ENCODE results near the gene CACNA1C.
A peak's percentile ranks its signal among the peaks of the same experiment; 100 is the strongest.

Gene CACNA1C

GRCh38 chr12:2633176-2633824, 580.5 kb downstream of the CACNA1C start:
- H3K27ac ChIP-seq (ENCODE audit: low read depth, low read length), result no peak overlapping the region
- no peak overlapping the region for H3K4me3 ChIP-seq (ENCODE audit: low read depth in 1 of 5, low read length in 5 of 5)
- H3K9ac ChIP-seq (ENCODE audit: low read length in 5 of 5), result no peak overlapping the region
- peaks cover 0 to 5% (median 2%) of the 10 kb centered on the region in 5 donors for H3K27me3 ChIP-seq (ENCODE audit: control insufficient read depth in 5 of 5, insufficient read depth in 4 of 5, low read length in 5 of 5)
- no peaks in the 10 kb centered on the region for H3K4me1 ChIP-seq (ENCODE audit: control insufficient read depth in 5 of 5, insufficient read depth in 5 of 5, low read length in 5 of 5)
- peaks cover 0 to 5% (median 4%) of the 10 kb centered on the region in 5 donors for H3K9me3 ChIP-seq (ENCODE audit: control insufficient read depth in 5 of 5, low read length in 5 of 5)
- H3K36me3 ChIP-seq (ENCODE audit: control insufficient read depth in 5 of 5, insufficient read depth in 5 of 5, low read length in 5 of 5), result no peaks in the 10 kb centered on the region

GRCh38 chr12:2633825-2634200, 581.0 kb downstream of the CACNA1C start:
- H3K27me3 ChIP-seq (ENCODE audit: control insufficient read depth in 5 of 5, insufficient read depth in 4 of 5, low read length in 5 of 5), result peaks cover 0 to 5% (median 2%) of the 10 kb centered on the region in 5 donors
- no peaks in the 10 kb centered on the region for H3K36me3 ChIP-seq (ENCODE audit: control insufficient read depth in 5 of 5, insufficient read depth in 5 of 5, low read length in 5 of 5)
- H3K4me1 ChIP-seq (ENCODE audit: control insufficient read depth in 5 of 5, insufficient read depth in 5 of 5, low read length in 5 of 5), result no peaks in the 10 kb centered on the region
- H3K4me3 ChIP-seq (ENCODE audit: low read depth in 1 of 5, low read length in 5 of 5), result no peak overlapping the region
- peaks cover 0 to 5% (median 4%) of the 10 kb centered on the region in 5 donors for H3K9me3 ChIP-seq (ENCODE audit: control insufficient read depth in 5 of 5, low read length in 5 of 5)
- no peak overlapping the region for H3K27ac ChIP-seq (ENCODE audit: low read depth, low read length)
- no peak overlapping the region for H3K9ac ChIP-seq (ENCODE audit: low read length in 5 of 5)

- H3K9me3 ChIP-seq (ENCODE audit: control insufficient read depth in 5 of 5, low read length in 5 of 5), result peaks cover 0 to 5% (median 4%) of the 10 kb centered on the region in 5 donors
- H3K36me3 ChIP-seq (ENCODE audit: control insufficient read depth in 5 of 5, insufficient read depth in 5 of 5, low read length in 5 of 5), result no peaks in the 10 kb centered on the region
- no peak overlapping the region for H3K4me3 ChIP-seq (ENCODE audit: low read depth in 1 of 5, low read length in 5 of 5)
- H3K9ac ChIP-seq (ENCODE audit: low read length in 5 of 5), result no peak overlapping the region
- no peak overlapping the region for H3K27ac ChIP-seq (ENCODE audit: low read depth, low read length)
- H3K27me3 ChIP-seq (ENCODE audit: control insufficient read depth in 5 of 5, insufficient read depth in 4 of 5, low read length in 5 of 5), result peaks cover 0 to 7% (median 0%) of the 10 kb centered on the region in 5 donors
- H3K4me1 ChIP-seq (ENCODE audit: control insufficient read depth in 5 of 5, insufficient read depth in 5 of 5, low read length in 5 of 5), result no peaks in the 10 kb centered on the region
These were observed 581.7 kb downstream of the CACNA1C start for GRCh38 chr12:2634471-2634870.

GRCh38 chr12:2636741-2637340, 584.1 kb downstream of the CACNA1C start:
- Histone ChIP-seq H3K9me3 (ENCODE audit: control insufficient read depth in 5 of 5, low read length in 5 of 5) (peaks cover 0 to 5% (median 4%) of the 10 kb centered on the region in 5 donors), H3K36me3 (ENCODE audit: control insufficient read depth in 5 of 5, insufficient read depth in 5 of 5, low read length in 5 of 5) (no peaks in the 10 kb centered on the region), H3K9ac (ENCODE audit: low read length in 5 of 5) (no peak overlapping the region), H3K27ac (ENCODE audit: low read depth, low read length) (no peak overlapping the region), H3K4me3 (ENCODE audit: low read depth in 1 of 5, low read length in 5 of 5) (no peak overlapping the region), H3K4me1 (ENCODE audit: control insufficient read depth in 5 of 5, insufficient read depth in 5 of 5, low read length in 5 of 5) (peaks cover 0 to 22% (median 12%) of the 10 kb centered on the region in 5 donors), H3K27me3 (ENCODE audit: control insufficient read depth in 5 of 5, insufficient read depth in 4 of 5, low read length in 5 of 5) (peaks cover 0 to 8% (median 3%) of the 10 kb centered on the region in 5 donors)

GRCh38 chr12:2637371-2637770, 584.6 kb downstream of the CACNA1C start:
- H3K4me1 ChIP-seq (ENCODE audit: control insufficient read depth in 5 of 5, insufficient read depth in 5 of 5, low read length in 5 of 5), result peaks cover 0 to 27% (median 12%) of the 10 kb centered on the region in 5 donors
- H3K36me3 ChIP-seq (ENCODE audit: control insufficient read depth in 5 of 5, insufficient read depth in 5 of 5, low read length in 5 of 5), result no peaks in the 10 kb centered on the region
- H3K27ac ChIP-seq (ENCODE audit: low read depth, low read length), result no peak overlapping the region
- no peak overlapping the region for H3K4me3 ChIP-seq (ENCODE audit: low read depth in 1 of 5, low read length in 5 of 5)
- peaks cover 0 to 10% (median 4%) of the 10 kb centered on the region in 5 donors for H3K27me3 ChIP-seq (ENCODE audit: control insufficient read depth in 5 of 5, insufficient read depth in 4 of 5, low read length in 5 of 5)
- H3K9ac ChIP-seq (ENCODE audit: low read length in 5 of 5), result no peak overlapping the region
- peaks cover 0 to 5% (median 4%) of the 10 kb centered on the region in 5 donors for H3K9me3 ChIP-seq (ENCODE audit: control insufficient read depth in 5 of 5, low read length in 5 of 5)

- no peak overlapping the region for H3K9ac ChIP-seq (ENCODE audit: low read length in 5 of 5)
- H3K27ac ChIP-seq (ENCODE audit: low read depth, low read length), result no peak overlapping the region
- H3K36me3 ChIP-seq (ENCODE audit: control insufficient read depth in 5 of 5, insufficient read depth in 5 of 5, low read length in 5 of 5), result no peaks in the 10 kb centered on the region
- peaks cover 0 to 28% (median 12%) of the 10 kb centered on the region in 5 donors for H3K4me1 ChIP-seq (ENCODE audit: control insufficient read depth in 5 of 5, insufficient read depth in 5 of 5, low read length in 5 of 5)
- H3K27me3 ChIP-seq (ENCODE audit: control insufficient read depth in 5 of 5, insufficient read depth in 4 of 5, low read length in 5 of 5), result peaks cover 3 to 14% (median 4%) of the 10 kb centered on the region in 5 donors
- no peak overlapping the region for H3K4me3 ChIP-seq (ENCODE audit: low read depth in 1 of 5, low read length in 5 of 5)
- peaks cover 0 to 5% (median 4%) of the 10 kb centered on the region in 5 donors for H3K9me3 ChIP-seq (ENCODE audit: control insufficient read depth in 5 of 5, low read length in 5 of 5)
These were observed 585.7 kb downstream of the CACNA1C start for GRCh38 chr12:2638273-2639019.

- H3K4me1 ChIP-seq (ENCODE audit: control insufficient read depth in 5 of 5, insufficient read depth in 5 of 5, low read length in 5 of 5), result peaks cover 0 to 28% (median 12%) of the 10 kb centered on the region in 5 donors
- no peak overlapping the region for H3K4me3 ChIP-seq (ENCODE audit: low read depth in 1 of 5, low read length in 5 of 5)
- H3K36me3 ChIP-seq (ENCODE audit: control insufficient read depth in 5 of 5, insufficient read depth in 5 of 5, low read length in 5 of 5), result no peaks in the 10 kb centered on the region
- no peak overlapping the region for H3K9ac ChIP-seq (ENCODE audit: low read length in 5 of 5)
- peaks cover 3 to 14% (median 4%) of the 10 kb centered on the region in 5 donors for H3K27me3 ChIP-seq (ENCODE audit: control insufficient read depth in 5 of 5, insufficient read depth in 4 of 5, low read length in 5 of 5)
- H3K9me3 ChIP-seq (ENCODE audit: control insufficient read depth in 5 of 5, low read length in 5 of 5), result peaks cover 0 to 5% (median 4%) of the 10 kb centered on the region in 5 donors
- H3K27ac ChIP-seq (ENCODE audit: low read depth, low read length), result no peak overlapping the region
These were observed 586.2 kb downstream of the CACNA1C start for GRCh38 chr12:2639020-2639298.

GRCh38 chr12:2640281-2640680, 587.5 kb downstream of the CACNA1C start:
- peaks cover 3 to 14% (median 4%) of the 10 kb centered on the region in 5 donors for H3K27me3 ChIP-seq (ENCODE audit: control insufficient read depth in 5 of 5, insufficient read depth in 4 of 5, low read length in 5 of 5)
- H3K9me3 ChIP-seq (ENCODE audit: control insufficient read depth in 5 of 5, low read length in 5 of 5), result no peaks in the 10 kb centered on the region
- peaks cover 0 to 40% (median 12%) of the 10 kb centered on the region in 5 donors for H3K4me1 ChIP-seq (ENCODE audit: control insufficient read depth in 5 of 5, insufficient read depth in 5 of 5, low read length in 5 of 5)
- H3K36me3 ChIP-seq (ENCODE audit: control insufficient read depth in 5 of 5, insufficient read depth in 5 of 5, low read length in 5 of 5), result no peaks in the 10 kb centered on the region
- H3K9ac ChIP-seq (ENCODE audit: low read length in 5 of 5), result no peak overlapping the region
- H3K27ac ChIP-seq (ENCODE audit: low read depth, low read length), result no peak overlapping the region
- H3K4me3 ChIP-seq (ENCODE audit: low read depth in 1 of 5, low read length in 5 of 5), result no peak overlapping the region

GRCh38 chr12:2640709-2641108, 587.9 kb downstream of the CACNA1C start:
- no peak overlapping the region for H3K27ac ChIP-seq (ENCODE audit: low read depth, low read length)
- H3K9ac ChIP-seq (ENCODE audit: low read length in 5 of 5), result no peak overlapping the region
- peaks cover 0 to 43% (median 12%) of the 10 kb centered on the region in 5 donors for H3K4me1 ChIP-seq (ENCODE audit: control insufficient read depth in 5 of 5, insufficient read depth in 5 of 5, low read length in 5 of 5)
- peaks cover 3 to 18% (median 4%) of the 10 kb centered on the region in 5 donors for H3K27me3 ChIP-seq (ENCODE audit: control insufficient read depth in 5 of 5, insufficient read depth in 4 of 5, low read length in 5 of 5)
- H3K9me3 ChIP-seq (ENCODE audit: control insufficient read depth in 5 of 5, low read length in 5 of 5), result no peaks in the 10 kb centered on the region
- H3K36me3 ChIP-seq (ENCODE audit: control insufficient read depth in 5 of 5, insufficient read depth in 5 of 5, low read length in 5 of 5), result no peaks in the 10 kb centered on the region
- H3K4me3 ChIP-seq (ENCODE audit: low read depth in 1 of 5, low read length in 5 of 5), result no peak overlapping the region

- H3K27ac ChIP-seq (ENCODE audit: low read depth, low read length), result no peak overlapping the region
- H3K4me1 ChIP-seq (ENCODE audit: control insufficient read depth in 5 of 5, insufficient read depth in 5 of 5, low read length in 5 of 5), result peaks cover 0 to 43% (median 12%) of the 10 kb centered on the region in 5 donors
- H3K9ac ChIP-seq (ENCODE audit: low read length in 5 of 5), result no peak overlapping the region
- H3K4me3 ChIP-seq (ENCODE audit: low read depth in 1 of 5, low read length in 5 of 5), result peak overlapping the region in 1 of 5 donors; percentile 6
- H3K9me3 ChIP-seq (ENCODE audit: control insufficient read depth in 5 of 5, low read length in 5 of 5), result no peaks in the 10 kb centered on the region
- H3K27me3 ChIP-seq (ENCODE audit: control insufficient read depth in 5 of 5, insufficient read depth in 4 of 5, low read length in 5 of 5), result peaks cover 3 to 19% (median 4%) of the 10 kb centered on the region in 5 donors
- H3K36me3 ChIP-seq (ENCODE audit: control insufficient read depth in 5 of 5, insufficient read depth in 5 of 5, low read length in 5 of 5), result no peaks in the 10 kb centered on the region
These were observed 588.4 kb downstream of the CACNA1C start for GRCh38 chr12:2641207-2641606.
